GM12872 (cell line): ENCODE results near the gene MED20.

Experiments
- TF ChIP-seq, protein P1 (sequence below): IDR thresholded peaks from 3 replicates; pipeline ENCODE4 v1.5.1; 2011; ENCODE audit warnings: low read depth, mild to moderate bottlenecking, low read length, moderate library complexity; ENCODE audit not compliant: insufficient read depth

Gene MED20

DNA sequence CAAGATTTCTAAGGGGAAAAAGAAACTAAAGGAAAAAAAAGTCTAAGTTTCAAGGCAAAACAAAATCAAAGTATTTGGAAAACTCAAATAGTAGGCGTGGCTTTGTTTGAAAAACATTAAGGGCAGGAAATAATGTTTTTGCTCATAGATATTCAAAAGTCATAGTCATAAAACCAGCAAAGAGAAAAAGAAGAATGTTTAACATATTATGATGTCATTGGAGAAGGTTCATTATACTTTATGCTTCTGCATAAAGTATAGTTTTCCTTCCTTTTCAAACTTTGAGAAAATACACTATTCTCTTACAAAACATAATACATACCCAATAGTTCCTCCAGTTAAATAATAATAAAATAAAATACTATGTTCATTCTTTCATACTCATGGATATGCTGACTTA is 39.4 kb downstream of the MED20 start:
- TF ChIP-seq, protein P1, sequence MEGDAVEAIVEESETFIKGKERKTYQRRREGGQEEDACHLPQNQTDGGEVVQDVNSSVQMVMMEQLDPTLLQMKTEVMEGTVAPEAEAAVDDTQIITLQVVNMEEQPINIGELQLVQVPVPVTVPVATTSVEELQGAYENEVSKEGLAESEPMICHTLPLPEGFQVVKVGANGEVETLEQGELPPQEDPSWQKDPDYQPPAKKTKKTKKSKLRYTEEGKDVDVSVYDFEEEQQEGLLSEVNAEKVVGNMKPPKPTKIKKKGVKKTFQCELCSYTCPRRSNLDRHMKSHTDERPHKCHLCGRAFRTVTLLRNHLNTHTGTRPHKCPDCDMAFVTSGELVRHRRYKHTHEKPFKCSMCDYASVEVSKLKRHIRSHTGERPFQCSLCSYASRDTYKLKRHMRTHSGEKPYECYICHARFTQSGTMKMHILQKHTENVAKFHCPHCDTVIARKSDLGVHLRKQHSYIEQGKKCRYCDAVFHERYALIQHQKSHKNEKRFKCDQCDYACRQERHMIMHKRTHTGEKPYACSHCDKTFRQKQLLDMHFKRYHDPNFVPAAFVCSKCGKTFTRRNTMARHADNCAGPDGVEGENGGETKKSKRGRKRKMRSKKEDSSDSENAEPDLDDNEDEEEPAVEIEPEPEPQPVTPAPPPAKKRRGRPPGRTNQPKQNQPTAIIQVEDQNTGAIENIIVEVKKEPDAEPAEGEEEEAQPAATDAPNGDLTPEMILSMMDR: no peak

DNA sequence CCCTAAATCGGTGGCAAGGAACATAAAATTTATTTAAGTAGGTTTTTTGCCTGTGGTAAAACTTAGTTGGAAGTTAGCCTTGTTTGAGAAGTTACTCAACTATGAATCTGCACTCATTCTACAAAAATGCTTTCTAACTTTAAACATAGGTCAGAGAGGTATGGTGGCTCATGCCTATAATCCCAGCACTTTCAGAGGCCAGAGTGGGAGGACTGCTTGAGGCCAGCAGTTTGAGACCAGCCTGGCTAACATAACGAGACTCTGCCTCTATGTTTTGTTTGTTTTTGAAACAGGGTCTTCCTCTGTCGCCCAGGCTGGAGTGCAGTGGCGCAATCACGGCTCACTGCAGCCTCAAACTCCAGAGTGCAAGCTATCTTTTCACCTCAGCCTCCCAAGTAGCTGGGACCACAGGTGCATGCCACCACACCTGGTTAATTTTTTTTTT is 42.0 kb downstream of the MED20 start:
- TF ChIP-seq, protein P1: no peak

DNA sequence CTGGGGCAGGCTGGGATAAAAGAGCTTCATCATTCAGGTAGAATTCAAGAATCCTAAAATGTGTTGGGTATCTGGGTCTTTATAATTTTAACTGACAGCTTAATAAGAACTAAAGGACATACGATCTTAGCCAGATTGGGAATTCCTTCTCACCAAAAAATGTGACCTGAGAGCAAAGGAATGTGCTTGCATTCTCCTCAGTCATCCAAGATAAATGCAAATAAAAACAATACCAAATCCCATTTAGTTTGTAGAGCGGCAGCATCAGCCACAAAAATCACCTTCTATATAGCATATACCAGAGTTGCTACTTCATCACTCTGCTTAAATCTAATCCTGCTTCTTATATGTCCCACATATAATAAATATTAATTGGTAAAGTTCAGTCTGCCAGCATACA is 42.7 kb downstream of the MED20 start:
- TF ChIP-seq, protein P1: no peak

DNA sequence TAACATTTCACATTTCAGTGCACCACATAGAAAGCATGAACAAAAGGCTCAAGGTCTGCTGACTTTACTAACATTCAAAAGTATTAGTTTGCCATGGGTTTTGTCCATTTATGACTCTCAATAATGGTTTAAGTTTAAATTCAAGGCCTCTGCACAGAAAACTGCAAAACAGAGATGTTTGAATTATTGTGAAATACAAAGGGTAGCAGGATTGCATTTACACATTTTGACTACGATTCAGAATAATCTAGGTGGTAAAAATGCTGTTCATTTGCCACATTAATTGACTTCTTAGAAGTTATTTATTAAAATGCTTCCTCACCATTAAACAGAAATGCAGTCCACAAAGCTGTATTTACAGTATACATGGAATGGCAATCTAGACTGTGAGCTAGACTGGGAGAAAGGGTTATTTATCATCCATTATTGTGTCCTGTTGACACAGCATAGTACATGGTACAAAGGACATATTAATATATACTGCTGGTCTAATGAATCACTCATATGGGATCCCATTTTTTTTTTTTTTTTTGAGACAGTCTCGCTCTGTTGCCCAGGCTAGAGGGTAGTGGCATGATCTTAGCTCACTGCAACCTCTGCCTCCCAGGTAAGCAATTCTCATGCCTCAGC is 43.8 kb downstream of the MED20 start:
- TF ChIP-seq, protein P1: no peak

DNA sequence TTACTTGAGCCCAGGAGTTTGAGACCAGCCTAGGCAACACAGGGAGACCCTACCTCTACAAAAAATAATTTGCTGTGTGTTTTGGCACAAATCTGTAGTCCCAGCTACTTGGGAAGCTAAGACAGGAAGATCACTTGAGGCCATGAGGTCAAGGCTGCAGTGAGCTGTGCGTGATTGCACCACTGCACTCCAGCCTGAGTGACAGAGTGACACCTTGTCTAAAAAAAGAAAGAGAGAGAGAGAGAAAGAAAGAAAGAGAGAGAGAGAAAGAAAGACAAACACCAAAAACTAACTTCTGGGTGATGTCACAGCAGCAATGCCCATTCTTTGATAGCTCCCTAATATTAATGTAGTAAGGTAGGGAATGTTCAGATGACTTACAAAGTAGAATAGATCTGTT is 46.2 kb downstream of the MED20 start:
- TF ChIP-seq, protein P1: no peak

DNA sequence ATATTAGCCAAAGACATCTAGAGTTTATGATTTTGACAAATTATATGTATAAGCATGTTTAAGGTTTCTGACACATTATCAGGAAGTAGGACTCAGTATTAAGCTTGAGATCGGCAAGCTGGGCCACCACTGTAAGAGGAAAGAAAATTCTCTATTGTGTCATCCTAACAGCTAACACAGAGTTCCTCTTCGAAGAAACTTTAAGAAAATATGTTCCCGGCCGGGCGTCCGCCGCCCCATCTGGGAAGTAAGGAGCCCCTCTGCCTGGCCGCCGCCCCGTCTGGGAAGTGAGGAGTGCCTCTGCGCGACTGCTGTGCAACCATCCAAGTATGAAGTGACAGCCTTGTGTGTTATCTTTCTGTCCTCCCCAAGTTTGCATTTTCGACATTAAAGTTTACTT is 48.8 kb downstream of the MED20 start:
- TF ChIP-seq, protein P1: no peak

DNA sequence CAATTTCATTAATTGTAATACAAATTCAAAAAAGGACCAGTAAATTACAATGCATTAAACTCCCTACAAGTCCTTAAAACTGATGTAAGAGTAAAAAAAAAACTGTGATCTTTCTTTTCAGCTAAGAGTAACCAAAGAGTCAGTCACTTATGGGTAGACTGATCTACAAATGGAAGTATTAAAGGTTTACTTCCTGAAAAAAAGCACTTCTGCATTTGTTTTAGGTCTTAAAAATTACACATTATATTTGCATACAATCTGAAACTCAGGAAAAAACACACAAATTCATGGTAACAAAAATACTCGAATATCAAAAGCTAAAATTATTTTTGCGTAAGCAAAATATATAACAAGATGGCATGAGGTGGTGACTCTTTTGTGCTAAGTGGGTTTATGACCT is 49.2 kb downstream of the MED20 start:
- TF ChIP-seq, protein P1: no peak
